GM19452 (cell line): ENCODE measurements around the gene TOMM40.
"Not testable (repeated sequence)": the region's sequence is repeated elsewhere in the genome, so short reads cannot be mapped to it uniquely, and the experiment has no call there.

Source experiments
- ATAC-seq: cut with Tn5 transposase; IDR thresholded peaks from one replicate; pipeline ENCODE4 v1.9.1; 2021; ENCODE audit not compliant: unreplicated experiment

TOMM40 gene

GRCh38 chr19:44869733-44870470, 21.2 kb upstream of the TOMM40 start:
- ATAC-seq: no peak

- no peak for ATAC-seq
Observed at GRCh38 chr19:44871809-44872208, 19.2 kb upstream of the TOMM40 start.

DNA sequence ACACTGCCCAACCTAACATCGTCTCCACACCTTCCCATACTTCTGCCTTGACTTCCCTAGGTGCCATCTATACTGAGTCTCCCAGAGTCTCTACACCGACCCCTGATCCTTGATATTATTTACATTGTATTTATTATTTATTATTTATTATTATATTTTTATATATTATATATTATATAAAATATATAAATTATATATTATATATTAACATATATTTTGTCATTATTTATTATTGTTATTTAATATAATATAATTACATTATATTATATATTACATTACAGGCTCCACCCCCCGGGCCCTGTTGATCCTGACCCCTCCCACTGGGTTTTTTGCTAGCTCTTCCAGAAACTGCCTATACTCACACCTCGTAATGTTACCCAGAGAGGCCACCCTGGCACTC, 18.4 kb upstream of the TOMM40 start:
- ATAC-seq: no peak

GRCh38 chr19:44874317-44874716, 16.7 kb upstream of the TOMM40 start:
- no peak for ATAC-seq

- ATAC-seq: no peak
Observed at GRCh38 chr19:44875666-44876451, 15.2 kb upstream of the TOMM40 start.

DNA sequence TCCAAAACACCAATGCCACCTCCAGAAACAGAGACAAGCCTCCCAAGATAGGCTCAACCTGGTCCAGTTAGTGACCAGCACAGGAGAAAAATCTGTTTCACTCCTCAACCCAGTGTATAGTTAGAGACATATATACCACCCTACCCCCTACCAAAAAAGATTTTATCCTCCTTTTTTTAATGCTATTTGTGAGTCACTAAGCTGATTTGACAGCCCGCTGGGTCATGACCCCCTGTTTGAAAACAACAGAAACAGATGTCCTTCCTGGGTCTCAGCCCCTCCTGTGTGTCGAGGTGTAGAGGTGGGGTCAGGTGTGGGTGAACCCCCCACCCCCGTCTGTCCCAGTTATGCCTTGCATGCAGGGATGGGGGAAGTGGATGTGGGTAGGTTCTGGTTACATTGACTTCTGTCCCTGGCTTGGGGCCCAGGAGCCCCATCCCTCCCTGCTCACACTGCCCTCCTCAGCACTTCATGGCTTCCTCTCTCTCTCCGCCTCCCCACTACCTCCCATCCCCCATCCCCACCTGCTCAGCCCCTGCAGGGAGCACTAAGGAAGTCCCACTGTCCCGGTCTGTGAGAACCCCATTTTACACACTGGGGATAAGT, 14.0 kb upstream of the TOMM40 start:
- ATAC-seq: no peak

- no peak for ATAC-seq
Observed at GRCh38 chr19:44878120-44878865, 12.8 kb upstream of the TOMM40 start.

GRCh38 chr19:44879309-44880065, 11.6 kb upstream of the TOMM40 start:
- no peak for ATAC-seq

- ATAC-seq: no peak
Observed at GRCh38 chr19:44882063-44882462, 9.0 kb upstream of the TOMM40 start.

DNA sequence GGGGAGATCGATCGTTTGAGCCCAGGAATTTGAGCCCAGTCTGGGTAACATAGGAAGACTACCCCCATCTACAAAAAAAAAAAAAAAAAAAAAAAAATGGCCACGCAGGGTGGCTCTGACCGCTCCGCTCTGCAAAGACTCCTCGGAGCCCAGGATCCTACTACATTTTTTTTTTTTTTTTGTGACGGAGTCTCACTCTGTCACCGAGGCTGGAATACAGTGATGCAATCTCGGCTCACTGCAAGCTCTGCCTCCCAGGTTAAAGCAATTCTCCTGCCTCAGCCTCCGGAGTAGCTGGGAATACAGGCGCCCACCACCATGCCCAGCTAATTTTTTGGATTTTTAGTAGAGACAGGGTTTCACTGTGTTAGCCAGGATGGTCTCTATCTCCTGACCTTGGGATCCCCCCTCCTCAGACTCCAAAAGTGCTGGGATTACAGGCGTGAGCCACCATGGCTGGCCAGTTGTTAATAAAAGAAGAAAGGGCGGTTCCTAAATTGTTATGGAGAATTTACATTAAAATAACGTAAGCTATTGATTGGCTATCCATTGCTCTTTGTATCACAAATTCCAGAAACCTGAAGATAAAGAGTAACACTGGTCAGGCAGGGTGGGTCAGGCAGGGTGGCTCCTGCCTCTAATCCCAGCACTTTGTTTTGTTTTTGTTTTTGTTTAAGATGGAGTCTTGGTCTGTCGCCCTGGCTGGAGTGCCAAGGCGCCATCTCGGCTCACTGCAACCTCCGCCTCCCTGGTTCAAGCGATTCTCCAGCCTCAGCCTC, 8.2 kb upstream of the TOMM40 start:
- ATAC-seq: not testable (repeated sequence)

DNA sequence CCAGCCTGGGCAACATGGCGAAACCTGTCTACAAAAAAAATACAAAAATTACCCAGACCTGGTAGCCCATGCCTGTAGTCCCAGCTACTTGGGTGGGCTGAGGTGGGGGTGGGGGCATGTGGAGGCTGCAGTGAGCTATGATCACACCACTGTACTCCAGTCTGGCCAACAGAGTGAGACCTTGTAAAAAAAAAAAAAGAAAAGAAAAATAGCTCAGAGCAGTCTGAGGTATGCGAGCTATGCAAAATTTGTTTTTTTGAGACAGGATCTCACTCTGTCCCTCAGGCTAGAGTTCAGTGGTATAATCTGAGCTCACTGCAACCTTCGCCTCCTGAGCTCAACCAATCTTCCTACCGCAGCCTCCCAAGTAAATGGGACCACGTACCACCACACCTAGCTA, 7.1 kb upstream of the TOMM40 start:
- no peak for ATAC-seq

GRCh38 chr19:44884566-44884965, 6.5 kb upstream of the TOMM40 start:
- ATAC-seq: no peak

GRCh38 chr19:44886141-44886540, 4.9 kb upstream of the TOMM40 start:
- no peak for ATAC-seq

GRCh38 chr19:44887648-44888047, 3.4 kb upstream of the TOMM40 start:
- no peak for ATAC-seq

DNA sequence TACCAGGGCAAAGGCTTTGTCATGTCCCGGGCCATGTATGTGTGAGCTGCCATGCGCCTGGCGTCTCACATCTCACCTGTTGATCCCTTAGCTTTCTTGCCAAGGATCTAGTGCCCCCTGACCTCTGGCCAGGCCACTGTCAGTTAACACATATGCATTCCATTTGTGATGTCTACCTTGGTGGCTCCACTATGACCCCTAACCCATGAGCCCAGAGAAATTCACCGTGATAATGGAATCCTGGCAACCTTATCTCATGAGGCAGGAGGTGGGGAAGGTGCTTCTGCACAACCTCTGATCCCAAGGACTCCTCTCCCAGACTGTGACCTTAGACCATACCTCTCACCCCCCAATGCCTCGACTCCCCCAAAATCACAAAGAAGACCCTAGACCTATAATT, 2.7 kb upstream of the TOMM40 start:
- not testable (repeated sequence) for ATAC-seq

- no peak for ATAC-seq
Observed at GRCh38 chr19:44889830-44890365, 1.2 kb upstream of the TOMM40 start.

GRCh38 chr19:44890366-44891015, 563 bp upstream of the TOMM40 start:
- peak; percentile 82 for ATAC-seq

- ATAC-seq: no peak
Observed at GRCh38 chr19:44892932-44893331, 1.9 kb downstream of the TOMM40 start.
